CD4-positive, alpha-beta T cell treated with Interleukin-21 for 1 hour (primary cell): Measurements from ENCODE around the gene VGF.
"Not testable (repeated sequence)": the region's sequence is repeated elsewhere in the genome, so short reads cannot be mapped to it uniquely, and the experiment has no call there.

Experiments
- DNase-seq: peaks from one replicate; pipeline ENCODE4 v3.0.0-alpha.2; 2020

Gene VGF

GRCh38 chr7:101134399-101134980, 30.9 kb downstream of the VGF start:
- DNase-seq, result no peak

GRCh38 chr7:101133621-101134398, 31.6 kb downstream of the VGF start:
- DNase-seq, result no peak

- not testable (repeated sequence) for DNase-seq
These were observed 32.5 kb downstream of the VGF start for GRCh38 chr7:101132626-101133600.

- no peak for DNase-seq
These were observed 35.7 kb downstream of the VGF start for GRCh38 chr7:101129603-101130117.

GRCh38 chr7:101128040-101128834, 37.1 kb downstream of the VGF start:
- DNase-seq, result no peak

GRCh38 chr7:101127460-101128039, 37.8 kb downstream of the VGF start:
- DNase-seq, result no peak

- peak; percentile 58 for DNase-seq
These were observed 38.5 kb downstream of the VGF start, which contains the start of gene SERPINE1 for GRCh38 chr7:101126651-101127459. Gene SERPINE1, plus strand, starts transcription at chr7:101127104. Its CDS starts 1,290 bp downstream, at chr7:101128394.

- DNase-seq, result no peak
These were observed 39.2 kb downstream of the VGF start for GRCh38 chr7:101125989-101126650.

GRCh38 chr7:101124376-101125056, 40.9 kb downstream of the VGF start:
- DNase-seq, result no peak

GRCh38 chr7:101123703-101124068, 41.7 kb downstream of the VGF start:
- DNase-seq, result no peak

- DNase-seq, result no peak
These were observed 42.3 kb downstream of the VGF start for GRCh38 chr7:101122933-101123702.

GRCh38 chr7:101121991-101122932, 43.1 kb downstream of the VGF start:
- no peak for DNase-seq

- not testable (repeated sequence) for DNase-seq
These were observed 43.8 kb downstream of the VGF start for GRCh38 chr7:101121631-101121990.

GRCh38 chr7:101120315-101120714, 45.1 kb downstream of the VGF start:
- DNase-seq, result no peak

GRCh38 chr7:101119876-101120275, 45.5 kb downstream of the VGF start:
- no peak for DNase-seq

- no peak for DNase-seq
These were observed 46.5 kb downstream of the VGF start for GRCh38 chr7:101118856-101119255.

- no peak for DNase-seq
These were observed 48.5 kb downstream of the VGF start for GRCh38 chr7:101116898-101117297.

GRCh38 chr7:101115215-101115614, 50.2 kb downstream of the VGF start:
- DNase-seq, result no peak
